Astrocyte (in vitro differentiated cells and primary cell): ENCODE results near the gene ZP1.

Experiments
- EZH2 ChIP-seq: IDR thresholded peaks from 2 replicates; pipeline ENCODE4 v1.6.1; 2012; ENCODE audit warnings: mild to moderate bottlenecking, low read length, inconsistent platforms; ENCODE audit not compliant: insufficient read depth
- TF ChIP-seq, protein P1 (sequence below): IDR thresholded peaks from 2 replicates; pipeline ENCODE4 v1.5.1; 2011; ENCODE audit warnings: low read depth, mild to moderate bottlenecking, inconsistent platforms, low read length, moderate library complexity; ENCODE audit not compliant: insufficient read depth

DNA sequence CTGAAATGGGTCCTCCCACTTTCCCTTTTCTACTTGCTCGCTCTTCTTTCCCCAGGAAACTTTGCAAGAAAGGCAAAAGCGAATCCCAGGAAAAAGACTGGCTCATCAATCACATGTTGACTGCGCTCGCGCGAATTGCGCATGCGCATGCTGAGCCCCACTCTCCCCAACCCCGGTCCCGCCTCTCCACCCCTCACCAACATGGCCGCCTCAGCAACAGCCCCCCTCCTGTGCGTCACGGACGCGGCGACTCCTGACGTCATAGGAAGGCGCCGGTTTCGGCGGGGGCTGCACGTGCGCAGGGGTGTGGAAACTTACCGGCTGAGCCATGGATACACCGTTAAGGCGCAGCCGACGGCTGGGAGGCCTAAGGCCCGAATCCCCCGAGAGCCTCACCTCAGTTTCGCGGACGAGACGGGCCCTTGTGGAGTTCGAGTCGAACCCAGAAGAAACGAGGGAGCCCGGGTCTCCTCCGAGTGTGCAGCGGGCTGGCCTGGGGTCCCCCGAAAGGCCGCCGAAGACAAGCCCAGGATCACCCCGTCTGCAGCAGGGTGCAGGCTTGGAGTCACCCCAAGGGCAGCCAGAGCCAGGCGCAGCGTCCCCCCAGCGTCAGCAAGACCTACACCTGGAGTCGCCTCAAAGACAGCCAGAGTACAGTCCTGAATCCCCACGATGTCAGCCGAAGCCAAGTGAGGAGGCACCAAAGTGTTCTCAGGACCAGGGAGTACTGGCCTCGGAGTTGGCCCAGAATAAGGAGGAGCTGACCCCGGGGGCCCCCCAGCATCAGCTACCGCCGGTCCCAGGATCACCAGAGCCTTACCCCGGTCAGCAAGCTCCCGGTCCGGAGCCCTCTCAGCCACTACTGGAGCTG is 25.3 kb upstream of the ZP1 start, which contains the start of gene CCDC86:
- TF ChIP-seq, protein P1, sequence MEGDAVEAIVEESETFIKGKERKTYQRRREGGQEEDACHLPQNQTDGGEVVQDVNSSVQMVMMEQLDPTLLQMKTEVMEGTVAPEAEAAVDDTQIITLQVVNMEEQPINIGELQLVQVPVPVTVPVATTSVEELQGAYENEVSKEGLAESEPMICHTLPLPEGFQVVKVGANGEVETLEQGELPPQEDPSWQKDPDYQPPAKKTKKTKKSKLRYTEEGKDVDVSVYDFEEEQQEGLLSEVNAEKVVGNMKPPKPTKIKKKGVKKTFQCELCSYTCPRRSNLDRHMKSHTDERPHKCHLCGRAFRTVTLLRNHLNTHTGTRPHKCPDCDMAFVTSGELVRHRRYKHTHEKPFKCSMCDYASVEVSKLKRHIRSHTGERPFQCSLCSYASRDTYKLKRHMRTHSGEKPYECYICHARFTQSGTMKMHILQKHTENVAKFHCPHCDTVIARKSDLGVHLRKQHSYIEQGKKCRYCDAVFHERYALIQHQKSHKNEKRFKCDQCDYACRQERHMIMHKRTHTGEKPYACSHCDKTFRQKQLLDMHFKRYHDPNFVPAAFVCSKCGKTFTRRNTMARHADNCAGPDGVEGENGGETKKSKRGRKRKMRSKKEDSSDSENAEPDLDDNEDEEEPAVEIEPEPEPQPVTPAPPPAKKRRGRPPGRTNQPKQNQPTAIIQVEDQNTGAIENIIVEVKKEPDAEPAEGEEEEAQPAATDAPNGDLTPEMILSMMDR, result no peak
- no peak for TF ChIP-seq EZH2
